B cell (primary cell): ENCODE data around the gene ADK. TPM values are rescaled to one million over a fixed set of nuclear protein-coding genes. Genes with fewer than 3 reads are reported as not detected.

Source experiments
- ATAC-seq: fragments of 200-7000 bp; cut with Tn5 transposase; one replicate; pipeline ENCODE4 v1.10.0; 2021; ENCODE audit warnings: low read depth, mild to moderate bottlenecking, moderate number of reproducible peaks, moderate library complexity
- CTCF ChIA-PET: fragments of 350-600 bp; sonication (Branson Sonifier 250); formaldehyde crosslinking; loops from one replicate; lab custom pipeline; 2021; ENCODE audit warnings: antibody characterized with exemption, inconsistent platforms; lab: Charles Lee
- POLR2A ChIA-PET: fragments of 350-600 bp; sonication (Branson Sonifier 250); formaldehyde crosslinking; loops from one replicate; lab custom pipeline; 2021; ENCODE audit warnings: antibody characterized with exemption; lab: Charles Lee
- DNase-seq: peaks from one replicate; pipeline ENCODE4 v3.0.0; 2013
- H2AFZ ChIP-seq: 2 replicates; pipeline ENCODE4 v1.6.1; 2012; ENCODE audit warnings: mild to moderate bottlenecking, low read depth, low read length; ENCODE audit not compliant: insufficient read depth, poor library complexity, severe bottlenecking
- H3K27ac ChIP-seq, 2 donors: 1 replicate in 1 of 2; 2 replicates in 1 of 2; pipeline ENCODE4 v1.5.1; 2012 to 2013; ENCODE audit warnings: low read length in 2 of 2, mild to moderate bottlenecking in 2 of 2, moderate library complexity in 1 of 2
- H3K27me3 ChIP-seq, 4 experiments: fragments of 200-600 bp in 1 of 4; sonication (generic) in 1 of 4; replicated peaks in 1 of 4; 1 replicate in 2 of 4; 2 replicates in 2 of 4; pipeline versions ENCODE4 v1.6.1 to v1.7.0; 2013 to 2016; ENCODE audit warnings: low read length in 3 of 4, mild to moderate bottlenecking in 2 of 4, mixed read lengths in 1 of 4, moderate library complexity in 1 of 4; ENCODE audit not compliant: insufficient read depth in 4 of 4, control insufficient read depth in 3 of 4; ENCODE audit errors: control extremely low read depth in 1 of 4
- H3K36me3 ChIP-seq, 2 experiments: replicated peaks in 1 of 2; 1 replicate in 1 of 2; 2 replicates in 1 of 2; pipeline versions ENCODE4 v1.6.1 to v1.7.1; 2013; ENCODE audit warnings: low read length in 1 of 2; ENCODE audit not compliant: insufficient read depth in 2 of 2, control insufficient read depth in 1 of 2; ENCODE audit errors: control extremely low read depth in 1 of 2, extremely low read depth in 1 of 2
- H3K4me1 ChIP-seq, 2 donors: fragments of 200-600 bp in 1 of 2; sonication (generic) in 1 of 2; 1 replicate in 1 of 2; 2 replicates in 1 of 2; pipeline versions ENCODE4 v1.5.1 to v1.6.1; 2013 to 2017; ENCODE audit warnings: low read length in 2 of 2; ENCODE audit not compliant: control insufficient read depth in 2 of 2, insufficient read depth in 2 of 2
- H3K4me2 ChIP-seq: replicated peaks from 2 replicates; pipeline ENCODE3; 2012; ENCODE audit warnings: mild to moderate bottlenecking, low read depth, low read length; ENCODE audit not compliant: poor library complexity, severe bottlenecking
- H3K4me3 ChIP-seq, 5 experiments: fragments of 200-600 bp in 1 of 5; sonication (generic) in 1 of 5; 1 replicate in 3 of 5; 2 replicates in 2 of 5; pipeline versions ENCODE4 v1.5.1 to v1.7.0; 2011 to 2016; ENCODE audit warnings: low read length in 4 of 5, mild to moderate bottlenecking in 4 of 5, low read depth in 2 of 5, control low read depth in 1 of 5, moderate library complexity in 1 of 5; ENCODE audit not compliant: insufficient read depth in 1 of 5; ENCODE audit errors: control extremely low read depth in 1 of 5, extremely low read depth in 1 of 5
- H3K79me2 ChIP-seq: fragments of 200-600 bp; sonication (generic); one replicate; pipeline ENCODE4 v1.6.0; 2016; ENCODE audit warnings: low read length; ENCODE audit not compliant: control insufficient read depth, insufficient read depth
- H3K9ac ChIP-seq: fragments of 200-600 bp; sonication (generic); 2 replicates; pipeline ENCODE4 v1.6.1; 2017; ENCODE audit warnings: mild to moderate bottlenecking, low read length, moderate library complexity
- H3K9me3 ChIP-seq, 3 donors: one replicate each; pipeline versions ENCODE4 v1.6.1 to v1.7.1; 2013; ENCODE audit warnings: low read length in 2 of 3; ENCODE audit not compliant: control insufficient read depth in 2 of 3, insufficient read depth in 1 of 3; ENCODE audit errors: control extremely low read depth in 1 of 3
- H4K20me1 ChIP-seq: 2 replicates; pipeline ENCODE4 v1.6.0; 2012; ENCODE audit warnings: mild to moderate bottlenecking, low read length; ENCODE audit not compliant: insufficient read depth, control insufficient read depth, poor library complexity, severe bottlenecking
- H3K27ac Mint-ChIP-seq: one replicate; pipeline ENCODE4 v1.8.0; 2021; ENCODE audit warnings: mixed read lengths
- H3K27me3 Mint-ChIP-seq: one replicate; pipeline ENCODE4 v1.8.0; 2021; ENCODE audit warnings: mixed read lengths
- H3K4me1 Mint-ChIP-seq: one replicate; pipeline ENCODE4 v1.8.0; 2021; ENCODE audit warnings: mixed read lengths
- H3K4me3 Mint-ChIP-seq: one replicate; pipeline ENCODE4 v1.8.0; 2021; ENCODE audit warnings: mixed read lengths
- H3K9me3 Mint-ChIP-seq: one replicate; pipeline ENCODE4 v1.8.0; 2022; ENCODE audit warnings: mixed read lengths; ENCODE audit not compliant: insufficient read depth
- CTCF ChIP-seq: fragments of 200-600 bp; IDR thresholded peaks from one replicate; pipeline ENCODE4 v1.8.0; 2022; ENCODE audit warnings: antibody characterized with exemption, mild to moderate bottlenecking
- EZH2 ChIP-seq: IDR thresholded peaks from 2 replicates; pipeline ENCODE4 v1.6.1; 2012; ENCODE audit warnings: borderline replicate concordance, low read depth, mild to moderate bottlenecking, moderate library complexity, low read length; ENCODE audit not compliant: insufficient read depth, poor library complexity, severe bottlenecking
- WGBS: methylation state at CpG from one replicate; pipeline ENCODE4 v1.1.5; 2013; ENCODE audit warnings: missing lambda C conversion rate; ENCODE audit not compliant: insufficient coverage; 5-methylcytosine and 5-hydroxymethylcytosine counted together
- intact Hi-C: fragments of 100-400 bp; cut with micrococcal nuclease; formaldehyde crosslinking; loops from one replicate; pipeline ENCODE4 v1.10.0; 2022
- polyA plus RNA-seq: library from polyadenylated mRNA; depleted of rRNA; stranded (reverse); fragments of >200 nt; gene quantifications from 2 replicates; pipeline ENCODE4 v1.2.3, GENCODE V29; 2012
- total RNA-seq, 2 donors: library from RNA; stranded (reverse); fragments of 120-200 nt in 1 of 2; gene quantifications; 1 replicate in 1 of 2; 2 replicates in 1 of 2; pipeline versions ENCODE4 v1.2.3 to v1.2.4, GENCODE V29; 2013 to 2022

Gene ADK
- total and polyA plus RNA-seq, 2 donors (not counting 1 experiment from before 2014, with no cell fraction given), result 37.2 to 52.6 TPM

GRCh38 chr10:74582566-74582965 is 431.5 kb downstream of the ADK start:
- H3K27ac Mint-ChIP-seq, result no peak overlapping the region
- CTCF ChIA-PET, result no interaction called here

More at GRCh38 chr10:74582566-74582965, 431.5 kb downstream of the ADK start:
- no CpG with 5 or more reads among the region's 1 CpG for WGBS
- Histone ChIP-seq H3K4me1 (peaks cover 18 to 23% of the 10 kb centered on the region in 2 donors), H3K9me3 (no peaks in the 10 kb centered on the region), H3K4me3 (no peak overlapping the region), H3K4me2 (no peak overlapping the region), H3K9ac (no peak overlapping the region), H4K20me1 (no peaks in the 10 kb centered on the region), H3K27me3 (no peaks in the 10 kb centered on the region), H3K79me2 (no peaks in the 10 kb centered on the region), H2AFZ (no peak overlapping the region), H3K27ac (no peak overlapping the region), H3K36me3 (peaks cover 2% of the 10 kb centered on the region in 2 experiments)
- intact Hi-C loops, result loop anchor here (10.0 kb wide), 1 partner anchor 48 kb away; no protein-coding TSS in a partner anchor
- DNase-seq (no peak), ATAC-seq (no peak)
- no peak for TF ChIP-seq CTCF
- no peak for TF ChIP-seq EZH2
- peaks cover 5% of the 10 kb centered on the region for H3K9me3 Mint-ChIP-seq
- H3K4me1 Mint-ChIP-seq, result peaks cover 35% of the 10 kb centered on the region
- POLR2A ChIA-PET, result no interaction called here
- H3K27me3 Mint-ChIP-seq, result no peaks in the 10 kb centered on the region
- no peak overlapping the region for H3K4me3 Mint-ChIP-seq
